Measurements from ENCODE around the gene ATP6V1C2. TPM values are rescaled to one million over a fixed set of nuclear protein-coding genes. Genes with fewer than 3 reads are reported as not detected.
A peak's percentile ranks its signal among the peaks of the same experiment; 100 is the strongest.

The ATP6V1C2 gene
- total and polyA plus RNA-seq, 9 of the 15 experiments (the other 6 are each of a cell fraction or from before 2014, with no cell fraction given): 0.01 to 0.31 (median 0.10) TPM; not detected in 4

DNA sequence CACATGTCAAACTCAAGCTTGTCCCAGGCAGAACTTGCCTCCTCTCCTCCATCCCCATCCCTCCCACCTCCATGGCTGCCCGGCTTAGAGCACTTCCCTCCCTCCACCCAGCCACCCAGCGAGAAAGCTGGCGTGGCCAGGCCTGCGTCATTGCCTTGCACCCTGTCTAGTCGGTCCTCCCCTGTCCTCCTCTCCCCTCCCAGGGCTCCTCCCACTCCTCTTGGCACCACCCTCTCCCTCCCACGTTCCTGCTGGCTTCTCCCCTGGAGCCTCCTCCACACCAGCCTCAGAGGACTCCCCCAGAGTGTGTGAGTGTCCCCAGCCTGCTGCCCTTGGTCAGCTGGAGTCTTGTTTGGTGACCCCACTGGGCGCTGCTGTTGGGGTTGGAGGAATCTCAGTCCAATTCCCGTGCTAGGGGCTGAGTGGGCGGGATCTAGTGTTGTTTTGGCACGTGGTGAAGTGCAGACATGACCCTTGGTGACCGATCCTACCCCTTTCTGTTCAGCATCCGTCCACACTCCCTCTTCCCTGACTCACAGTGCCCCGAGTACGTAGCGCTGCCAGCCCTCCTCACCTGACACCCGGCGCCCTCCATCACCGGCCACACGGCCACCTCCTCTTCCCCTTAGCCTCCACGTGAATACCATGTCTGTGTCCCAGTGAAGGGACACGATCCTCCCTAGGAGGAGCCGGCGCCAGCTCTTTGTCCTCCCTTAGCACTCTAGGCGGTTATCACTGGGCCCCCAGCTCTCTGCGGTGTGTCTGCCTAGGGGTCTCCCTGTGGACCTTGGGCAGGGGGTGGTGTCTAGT lies 41.4 kb downstream of the ATP6V1C2 start:
- 3% methylated on average over 24 of the region's 25 CpGs for WGBS (ENCODE audit: insufficient coverage, low coverage, missing lambda C conversion rate)
- TF ChIP-seq MAZ (CRISPR knock-in tag; conservative IDR thresholded peaks at IDR 0.05 in 1 of 2, IDR thresholded peaks at IDR 0.05 in 1 of 2) (0 out of 4 replicates have a peak, but pooled peaks of 1 of the 2 experiments have one; percentile 12), ZFPM2 (CRISPR knock-in tag; IDR thresholded peaks at IDR 0.05) (no peak), PKNOX1 (IDR thresholded peaks at IDR 0.05) (peak; percentile 31; the same call in 1 of the 2 replicates), KLF16 (IDR thresholded peaks at IDR 0.05) (peak; percentile 31; the same call in 1 of the 2 replicates), POLR2AphosphoS5 (IDR thresholded peaks at IDR 0.05; ENCODE audit: control insufficient read depth, insufficient read depth, low read depth, low read length) (no peak), L3MBTL2 (IDR thresholded peaks at IDR 0.05) (peak; percentile 32; the same call in 1 of the 2 replicates), HDAC1 (IDR thresholded peaks at IDR 0.05) (0 out of 4 replicates have a peak, but pooled peaks of 1 of the 2 experiments have one; percentile 40), VEZF1 (CRISPR knock-in tag; IDR thresholded peaks at IDR 0.05) (peak; percentile 32; the same call in 1 of the 2 replicates), BHLHE40 (IDR thresholded peaks at IDR 0.05; ENCODE audit: low read length) (peak; percentile 67; the same call in 1 of the 2 replicates), ZFP36 (IDR thresholded peaks at IDR 0.05; ENCODE audit: low read depth, low read length, partially characterized antibody) (peak; percentile 6), ZBTB7A (IDR thresholded peaks at IDR 0.05; ENCODE audit: borderline replicate concordance, control insufficient read depth, low read depth, low read length) (no peak), ZNF717 (CRISPR knock-in tag; IDR thresholded peaks at IDR 0.05) (no peak)
- TF ChIP-seq, protein P1, sequence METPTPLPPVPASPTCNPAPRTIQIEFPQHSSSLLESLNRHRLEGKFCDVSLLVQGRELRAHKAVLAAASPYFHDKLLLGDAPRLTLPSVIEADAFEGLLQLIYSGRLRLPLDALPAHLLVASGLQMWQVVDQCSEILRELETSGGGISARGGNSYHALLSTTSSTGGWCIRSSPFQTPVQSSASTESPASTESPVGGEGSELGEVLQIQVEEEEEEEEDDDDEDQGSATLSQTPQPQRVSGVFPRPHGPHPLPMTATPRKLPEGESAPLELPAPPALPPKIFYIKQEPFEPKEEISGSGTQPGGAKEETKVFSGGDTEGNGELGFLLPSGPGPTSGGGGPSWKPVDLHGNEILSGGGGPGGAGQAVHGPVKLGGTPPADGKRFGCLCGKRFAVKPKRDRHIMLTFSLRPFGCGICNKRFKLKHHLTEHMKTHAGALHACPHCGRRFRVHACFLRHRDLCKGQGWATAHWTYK (CRISPR knock-in tag; IDR thresholded peaks at IDR 0.05): no peak
- TF ChIP-seq, protein P2, sequence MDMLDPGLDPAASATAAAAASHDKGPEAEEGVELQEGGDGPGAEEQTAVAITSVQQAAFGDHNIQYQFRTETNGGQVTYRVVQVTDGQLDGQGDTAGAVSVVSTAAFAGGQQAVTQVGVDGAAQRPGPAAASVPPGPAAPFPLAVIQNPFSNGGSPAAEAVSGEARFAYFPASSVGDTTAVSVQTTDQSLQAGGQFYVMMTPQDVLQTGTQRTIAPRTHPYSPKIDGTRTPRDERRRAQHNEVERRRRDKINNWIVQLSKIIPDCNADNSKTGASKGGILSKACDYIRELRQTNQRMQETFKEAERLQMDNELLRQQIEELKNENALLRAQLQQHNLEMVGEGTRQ (CRISPR knock-in tag; IDR thresholded peaks at IDR 0.05): peak; percentile 10; the same call in 1 of the 2 replicates

More for the DNA sequence above, 41.4 kb downstream of the ATP6V1C2 start:
- intact Hi-C loops (cut with micrococcal nuclease) (no loop called here), in situ Hi-C loops (cut with MboI) (no loop called here)
- peak; percentile 87 for ATAC-seq
- Histone ChIP-seq H4K20me1 (replicated peaks; ENCODE audit: control insufficient read depth, insufficient read depth, low read length) (no peaks in the 10 kb centered on the region), H3K79me2 (ENCODE audit: control insufficient read depth, insufficient read depth, low read length) (no peaks in the 10 kb centered on the region), H3K27me3 (ENCODE audit: control insufficient read depth in 2 of 2, insufficient read depth in 2 of 2, low read length in 2 of 2) (peaks cover 18 to 69% of the 10 kb centered on the region in 2 experiments), H3K4me3 (no peak overlapping the region), H2AFZ (ENCODE audit: low read depth, low read length) (peak overlapping the region; percentile 82), H3K36me3 (ENCODE audit: control insufficient read depth, insufficient read depth, low read length) (no peaks in the 10 kb centered on the region), H3K27ac (ENCODE audit: extremely low read depth, low read depth, low read length) (no peak overlapping the region), H3K9ac (ENCODE audit: insufficient read depth in 1 of 2, low read depth in 2 of 2, low read length in 2 of 2) (peak overlapping the region in 1 of 2 experiments; percentile 76; a peak in 2 of 4 replicates), H3K4me2 (ENCODE audit: insufficient read depth, low read length) (peak overlapping the region; percentile 71), H3K9me1 (ENCODE audit: control insufficient read depth, insufficient read depth, low read length) (no peaks in the 10 kb centered on the region), H3K4me1 (replicated peaks in 1 of 2; ENCODE audit: control insufficient read depth in 2 of 2, insufficient read depth in 2 of 2, low read length in 2 of 2) (peaks cover 6 to 8% of the 10 kb centered on the region in 2 experiments; a peak in 3 of 5 replicates), H3K9me3 (replicated peaks; ENCODE audit: control insufficient read depth, insufficient read depth, low read depth, low read length) (no peaks in the 10 kb centered on the region)
- ChIA-PET POLR2A (interaction anchor here (0.7 to 1.2 kb wide), 2 partner anchors 17 to 317 kb away, joined by 3 read pairs; no protein-coding TSS in a partner anchor), CTCF (ENCODE audit: low intra/inter-chr PET ratio) (no interaction called here)
- peak; percentile 65 to 81 (median 78) for DNase-seq (ENCODE audit: extremely low read depth in 1 of 4, low spot score in 3 of 4)
- no TSS peak for BruUV-seq (replicated peaks)
- peak; percentile 63 for FAIRE-seq

All from K562 (cell line).